HCT116 (cell line): ENCODE measurements around the gene DOCK2. TPM values are rescaled to one million over a fixed set of nuclear protein-coding genes. Genes with fewer than 3 reads are reported as not detected.

Source experiments
- ATAC-seq: fragments of 200-7000 bp; cut with Tn5 transposase; 2 replicates; pipeline ENCODE4 v1.9.1; 2020; ENCODE audit warnings: mild to moderate bottlenecking, moderate library complexity
- BruUV-seq: library from RNA; stranded (reverse); fragments of 400-500 nt; replicated peaks from 2 replicates; lab custom pipeline; 2021; lab: Mats Ljungman, UMichigan
- CTCF ChIA-PET: fragments of 300-600 bp; sonication (Branson Sonifier 250); formaldehyde crosslinking; loops from one replicate; lab custom pipeline; 2021; ENCODE audit warnings: antibody characterized with exemption; lab: Charles Lee
- POLR2A ChIA-PET: fragments of 300-600, 350-600 bp; sonication (Branson Sonifier 250); formaldehyde crosslinking; loops from one replicate; lab custom pipeline; 2021; ENCODE audit warnings: antibody characterized with exemption; lab: Charles Lee
- RAD21 ChIA-PET, 2 experiments: fragments of 300-600 bp; sonication (Branson Sonifier 250); formaldehyde crosslinking; loops; one replicate each; lab custom pipeline; 2023; ENCODE audit warnings: low total read pairs in 2 of 2; ENCODE audit not compliant: uncharacterized antibody in 2 of 2, unreplicated experiment in 2 of 2, low non-redundant PET in 1 of 2; lab: Charles Lee
- DNase-seq: peaks from one replicate; pipeline ENCODE4 v3.0.0-alpha.2; 2010; ENCODE audit warnings: low read depth, low spot score
- H2AFZ ChIP-seq: fragments of 200-600 bp; shearing (Covaris generic), sonication (generic); 2 replicates; pipeline ENCODE4 v1.6.1; 2017; ENCODE audit warnings: low read depth, mixed run types, mixed read lengths, antibody characterized with exemption, low read length; ENCODE audit not compliant: poor library complexity, severe bottlenecking
- H3K27ac ChIP-seq: 2 replicates; pipeline ENCODE4 v1.5.1; 2012; ENCODE audit warnings: low read depth, low read length
- H3K27me3 ChIP-seq: fragments of 200-600 bp; sonication (generic); 2 replicates; pipeline ENCODE4 v1.6.1; 2016; ENCODE audit warnings: mixed run types, low read length, mixed read lengths; ENCODE audit not compliant: insufficient read depth
- H3K36me3 ChIP-seq, 2 experiments: fragments of 200-500 bp in 1 of 2; fragments of 200-600 bp in 1 of 2; sonication (Bioruptor generic) in 1 of 2; sonication (generic) in 1 of 2; 2 replicates each; pipeline versions ENCODE4 v1.5.1 to v1.6.1; 2014 to 2016; ENCODE audit warnings: low read length in 2 of 2, inconsistent platforms in 1 of 2, mixed read lengths in 1 of 2, mixed run types in 1 of 2; ENCODE audit not compliant: insufficient read depth in 2 of 2, control insufficient read depth in 1 of 2
- H3K4me1 ChIP-seq, 2 experiments: fragments of 200-600 bp in 1 of 2; sonication (generic) in 1 of 2; 2 replicates each; pipeline versions ENCODE4 v1.5.1 to v1.6.1; 2012 to 2017; ENCODE audit warnings: low read length in 2 of 2, inconsistent platforms in 1 of 2, mild to moderate bottlenecking in 1 of 2, mixed read lengths in 1 of 2, mixed run types in 1 of 2, moderate library complexity in 1 of 2; ENCODE audit not compliant: insufficient read depth in 2 of 2, control insufficient read depth in 1 of 2
- H3K4me2 ChIP-seq: fragments of 200-600 bp; sonication (generic); 2 replicates; pipeline ENCODE4 v1.6.1; 2017; ENCODE audit warnings: mixed run types, low read length, mixed read lengths
- H3K4me3 ChIP-seq, 2 experiments: fragments of 200-600 bp in 1 of 2; sonication (generic) in 1 of 2; replicated peaks in 1 of 2; 2 replicates each; pipeline ENCODE4 v1.5.1; 2011 to 2016; ENCODE audit warnings: low read length in 2 of 2, control low read depth in 1 of 2, low read depth in 1 of 2, mild to moderate bottlenecking in 1 of 2, mixed read lengths in 1 of 2, mixed run types in 1 of 2
- H3K79me2 ChIP-seq: fragments of 200-600 bp; sonication (generic); 2 replicates; pipeline ENCODE4 v1.6.1; 2017; ENCODE audit warnings: mild to moderate bottlenecking, mixed run types, low read length, moderate library complexity, mixed read lengths; ENCODE audit not compliant: insufficient read depth
- H3K9ac ChIP-seq: fragments of 200-600 bp; sonication (generic); 2 replicates; pipeline ENCODE4 v1.6.1; 2016; ENCODE audit warnings: low read length, mixed read lengths
- H3K9me2 ChIP-seq: fragments of 200-600 bp; sonication (generic), shearing (Covaris generic); 2 replicates; pipeline ENCODE4 v1.6.1; 2017; ENCODE audit warnings: mixed run types, mild to moderate bottlenecking, moderate library complexity; ENCODE audit not compliant: insufficient read depth
- H3K9me3 ChIP-seq, 2 experiments: fragments of 200-500 bp in 1 of 2; fragments of 200-600 bp in 1 of 2; sonication (Bioruptor generic) in 1 of 2; sonication (generic) in 1 of 2; 2 replicates each; pipeline ENCODE4 v1.6.1; 2014 to 2017; ENCODE audit warnings: low read length in 2 of 2, mixed read lengths in 2 of 2, inconsistent platforms in 1 of 2, low read depth in 1 of 2, mild to moderate bottlenecking in 1 of 2, mixed run types in 1 of 2, moderate library complexity in 1 of 2; ENCODE audit not compliant: control insufficient read depth in 1 of 2, insufficient read depth in 1 of 2
- H4K20me1 ChIP-seq: fragments of 200-600 bp; sonication (generic), shearing (Covaris generic); 2 replicates; pipeline ENCODE4 v1.6.1; 2017; ENCODE audit warnings: mixed run types, mild to moderate bottlenecking, moderate library complexity; ENCODE audit not compliant: insufficient read depth
- ATF3 ChIP-seq: IDR thresholded peaks from 2 replicates; pipeline ENCODE4 v1.6.1; 2012
- CBX3 ChIP-seq: IDR thresholded peaks from 2 replicates; pipeline ENCODE4 v1.6.1; 2012; ENCODE audit warnings: low read depth
- CTCF ChIP-seq, 3 experiments: fragments of 200-600 bp in 1 of 3; sonication (generic) in 1 of 3; IDR thresholded peaks in 2 of 3; conservative IDR thresholded peaks in 1 of 3; 2 replicates each; pipeline ENCODE4 v1.5.1; 2012 to 2017; ENCODE audit warnings: low read depth in 2 of 3, low read length in 2 of 3, antibody characterized with exemption in 1 of 3, borderline replicate concordance in 1 of 3, control low read depth in 1 of 3, mild to moderate bottlenecking in 1 of 3, mixed read lengths in 1 of 3, mixed run types in 1 of 3, moderate library complexity in 1 of 3; ENCODE audit not compliant: insufficient read depth in 1 of 3
- EGR1 ChIP-seq: IDR thresholded peaks from 2 replicates; pipeline ENCODE4 v1.6.1; 2012; ENCODE audit warnings: low read depth
- ELF1 ChIP-seq: IDR thresholded peaks from 2 replicates; pipeline ENCODE4 v1.6.1; 2012; ENCODE audit warnings: low read depth, borderline replicate concordance
- EZH2 ChIP-seq: fragments of 200-600 bp; sonication (generic); IDR thresholded peaks from 2 replicates; pipeline ENCODE4 v1.6.1; 2017; ENCODE audit warnings: antibody characterized with exemption, mixed run types
- EZH2phosphoT487 ChIP-seq: fragments of 200-600 bp; IDR thresholded peaks from 2 replicates; pipeline ENCODE4 v1.6.1; 2018; ENCODE audit warnings: antibody characterized with exemption, borderline replicate concordance
- FOSL1 ChIP-seq: IDR thresholded peaks from 2 replicates; pipeline ENCODE4 v1.6.1; 2012; ENCODE audit warnings: low read depth
- MAX ChIP-seq: IDR thresholded peaks from 2 replicates; pipeline ENCODE4 v1.6.1; 2012
- POLR2A ChIP-seq: IDR thresholded peaks from 2 replicates; pipeline ENCODE4 v1.7.0; 2011; ENCODE audit warnings: borderline replicate concordance; ENCODE audit not compliant: insufficient read depth, insufficient read length; ENCODE audit errors: extremely low read depth
- POLR2AphosphoS5 ChIP-seq: IDR thresholded peaks from 2 replicates; pipeline ENCODE4 v1.6.1; 2011; ENCODE audit warnings: mild to moderate bottlenecking, low read depth, low read length, moderate library complexity
- RAD21 ChIP-seq: IDR thresholded peaks from 2 replicates; pipeline ENCODE4 v1.6.1; 2012; ENCODE audit warnings: low read depth, mild to moderate bottlenecking
- REST ChIP-seq: IDR thresholded peaks from 2 replicates; pipeline ENCODE4 v1.6.1; 2012; ENCODE audit warnings: low read depth
- SRF ChIP-seq: IDR thresholded peaks from 2 replicates; pipeline ENCODE4 v1.6.1; 2012; ENCODE audit warnings: low read depth
- YY1 ChIP-seq: IDR thresholded peaks from 2 replicates; pipeline ENCODE4 v1.6.1; 2011; ENCODE audit warnings: low read length, low read depth, moderate library complexity, mild to moderate bottlenecking; ENCODE audit not compliant: insufficient replicate concordance; ENCODE audit errors: extremely low read depth
- ZFX ChIP-seq: fragments of 450-650 bp; IDR thresholded peaks from 2 replicates; pipeline ENCODE4 v1.6.1; 2017
- ZNF274 ChIP-seq: fragments of 200-500 bp; sonication (Bioruptor generic); IDR thresholded peaks from 2 replicates; pipeline ENCODE4 v1.6.1; 2014; ENCODE audit warnings: mild to moderate bottlenecking, low read depth, low read length, inconsistent platforms
- intact Hi-C: fragments of 100-400 bp; cut with micrococcal nuclease; formaldehyde crosslinking; loops from 2 replicates; pipeline ENCODE4 v1.10.0; 2022
- total RNA-seq: library from RNA; stranded (reverse); gene quantifications from one replicate; pipeline ENCODE4 v1.2.1, GENCODE V29; 2021; ENCODE audit not compliant: unreplicated experiment

DOCK2 gene
- total RNA-seq, 1 experiment from 2014 or later = 0.89 TPM

GRCh38 chr5:169923988-169924387, 286.9 kb downstream of the DOCK2 start (continued):
- TF ChIP-seq RAD21 (no peak), REST (no peak), SRF (no peak), ZNF274 (no peak), EZH2phosphoT487 (no peak), ELF1 (no peak)

- no TSS peak for BruUV-seq
- POLR2A ChIA-PET = no interaction called here
- ATAC-seq = no peak
- no peak for TF ChIP-seq MAX
- no peak for TF ChIP-seq ZNF274
- TF ChIP-seq FOSL1 = no peak
- no peak for TF ChIP-seq EZH2phosphoT487
- no peak for TF ChIP-seq POLR2AphosphoS5
- no peak for TF ChIP-seq EGR1
- TF ChIP-seq RAD21 = no peak
- no peak for TF ChIP-seq CBX3
- no peak for TF ChIP-seq ZFX
- TF ChIP-seq SRF = no peak
- no peak for TF ChIP-seq ELF1
- TF ChIP-seq CTCF (IDR thresholded peaks at IDR 0.05 in 2 of 3, conservative IDR thresholded peaks at IDR 0.05 in 1 of 3; ENCODE audit: borderline replicate concordance in 1 of 3, insufficient read depth in 1 of 3, low read depth in 2 of 3, low read length in 2 of 3) = no peak
- no peak for TF ChIP-seq EZH2
- TF ChIP-seq YY1 = no peak
- no peak for TF ChIP-seq ATF3
- no peak for TF ChIP-seq POLR2A
Observed at GRCh38 chr5:169933127-169933526, 296.1 kb downstream of the DOCK2 start.

More at GRCh38 chr5:169933127-169933526, 296.1 kb downstream of the DOCK2 start:
- Histone ChIP-seq H3K9me2 (no peaks in the 10 kb centered on the region), H2AFZ (no peak overlapping the region), H3K9me3 (no peaks in the 10 kb centered on the region), H3K79me2 (no peaks in the 10 kb centered on the region), H3K27ac (no peak overlapping the region), H3K9ac (no peak overlapping the region), H4K20me1 (no peaks in the 10 kb centered on the region), H3K36me3 (no peaks in the 10 kb centered on the region), H3K4me2 (no peak overlapping the region), H3K4me1 (no peaks in the 10 kb centered on the region), H3K27me3 (peaks cover 55% of the 10 kb centered on the region), H3K4me3 (no peak overlapping the region)
- DNase-seq = no peak
- intact Hi-C loops = no loop called here
- RAD21 ChIA-PET = no interaction called here
- CTCF ChIA-PET = no interaction called here
